Measurements from ENCODE around the gene NINJ1.

The NINJ1 gene

GRCh38 chr9:93083592-93084470, 50.2 kb downstream of the NINJ1 start:
- no peak for DNase-seq (ENCODE audit: low read depth)

GRCh38 chr9:93082841-93083411, 51.1 kb downstream of the NINJ1 start:
- no peak overlapping the region for H3K4me3 ChIP-seq (ENCODE audit: low read length)
- no peak for DNase-seq (ENCODE audit: low read depth)
- TF ChIP-seq CTCF (conservative IDR thresholded peaks at IDR 0.05; ENCODE audit: low read depth, low read length) = no peak

More at GRCh38 chr9:93083592-93084470, 50.2 kb downstream of the NINJ1 start:
- no peak for TF ChIP-seq CTCF (conservative IDR thresholded peaks at IDR 0.05; ENCODE audit: low read depth, low read length)
- no peak overlapping the region for H3K4me3 ChIP-seq (ENCODE audit: low read length)

GRCh38 chr9:93081931-93082330, 52.1 kb downstream of the NINJ1 start:
- H3K4me3 ChIP-seq (ENCODE audit: low read length) = no peak overlapping the region
- DNase-seq (ENCODE audit: low read depth) = no peak
- no peak for TF ChIP-seq CTCF (conservative IDR thresholded peaks at IDR 0.05; ENCODE audit: low read depth, low read length)

GRCh38 chr9:93081081-93081529, 52.9 kb downstream of the NINJ1 start:
- no peak overlapping the region for H3K4me3 ChIP-seq (ENCODE audit: low read length)
- DNase-seq (ENCODE audit: low read depth) = no peak
- no peak for TF ChIP-seq CTCF (conservative IDR thresholded peaks at IDR 0.05; ENCODE audit: low read depth, low read length)

GRCh38 chr9:93080406-93080805, 53.6 kb downstream of the NINJ1 start:
- no peak for DNase-seq (ENCODE audit: low read depth)
- TF ChIP-seq CTCF (conservative IDR thresholded peaks at IDR 0.05; ENCODE audit: low read depth, low read length) = no peak
- H3K4me3 ChIP-seq (ENCODE audit: low read length) = no peak overlapping the region

GRCh38 chr9:93079371-93079770, 54.7 kb downstream of the NINJ1 start:
- no peak overlapping the region for H3K4me3 ChIP-seq (ENCODE audit: low read length)
- no peak for TF ChIP-seq CTCF (conservative IDR thresholded peaks at IDR 0.05; ENCODE audit: low read depth, low read length)
- DNase-seq (ENCODE audit: low read depth) = no peak

- no peak for TF ChIP-seq CTCF (conservative IDR thresholded peaks at IDR 0.05; ENCODE audit: low read depth, low read length)
- no peak for DNase-seq (ENCODE audit: low read depth)
- no peak overlapping the region for H3K4me3 ChIP-seq (ENCODE audit: low read length)
Measured at GRCh38 chr9:93077811-93078210, 56.2 kb downstream of the NINJ1 start.

Data from retinal pigment epithelial cell (primary cell).